Measurements from ENCODE around the gene MRC1.
"Not testable (repeated sequence)": the region's sequence is repeated elsewhere in the genome, so short reads cannot be mapped to it uniquely, and the experiment has no call there.

MRC1 gene

GRCh38 chr10:17951868-17952371 is 142.8 kb downstream of the MRC1 start, which contains the start of gene SLC39A12:
TSS of gene SLC39A12 (plus strand) at chr10:17951918. CDS start at chr10:17953277, 1,359 bp downstream.
- no peak for TF ChIP-seq CTCF (IDR thresholded peaks at IDR 0.05; ENCODE audit: low read depth, low read length, missing control alignments)
- H3K4me3 ChIP-seq (ENCODE audit: low read depth, low read length) = no peak within 1 kb of the TSS
- DNase-seq (ENCODE audit: low read depth) = no peak

GRCh38 chr10:17954372-17954771 is 145.2 kb downstream of the MRC1 start:
- DNase-seq (ENCODE audit: low read depth); H3K4me3 ChIP-seq (ENCODE audit: low read depth, low read length): not testable (repeated sequence)

- no peak for TF ChIP-seq CTCF (IDR thresholded peaks at IDR 0.05; ENCODE audit: low read depth, low read length, missing control alignments)
- no peak overlapping the region for H3K4me3 ChIP-seq (ENCODE audit: low read depth, low read length)
- no peak for DNase-seq (ENCODE audit: low read depth)
Measured at GRCh38 chr10:17954861-17955260, 145.7 kb downstream of the MRC1 start.

- no peak for TF ChIP-seq CTCF (IDR thresholded peaks at IDR 0.05; ENCODE audit: low read depth, low read length, missing control alignments)
Measured at GRCh38 chr10:17958049-17958448, 148.9 kb downstream of the MRC1 start.

GRCh38 chr10:17959870-17960269 is 150.7 kb downstream of the MRC1 start:
- DNase-seq (ENCODE audit: low read depth) = no peak
- TF ChIP-seq CTCF (IDR thresholded peaks at IDR 0.05; ENCODE audit: low read depth, low read length, missing control alignments) = no peak
- no peak overlapping the region for H3K4me3 ChIP-seq (ENCODE audit: low read depth, low read length)

More at GRCh38 chr10:17958049-17958448, 148.9 kb downstream of the MRC1 start:
- H3K4me3 ChIP-seq (ENCODE audit: low read depth, low read length) = no peak overlapping the region
- DNase-seq (ENCODE audit: low read depth) = no peak
